ENCODE measurements around the gene GALNT14.

- TF ChIP-seq, protein P1, sequence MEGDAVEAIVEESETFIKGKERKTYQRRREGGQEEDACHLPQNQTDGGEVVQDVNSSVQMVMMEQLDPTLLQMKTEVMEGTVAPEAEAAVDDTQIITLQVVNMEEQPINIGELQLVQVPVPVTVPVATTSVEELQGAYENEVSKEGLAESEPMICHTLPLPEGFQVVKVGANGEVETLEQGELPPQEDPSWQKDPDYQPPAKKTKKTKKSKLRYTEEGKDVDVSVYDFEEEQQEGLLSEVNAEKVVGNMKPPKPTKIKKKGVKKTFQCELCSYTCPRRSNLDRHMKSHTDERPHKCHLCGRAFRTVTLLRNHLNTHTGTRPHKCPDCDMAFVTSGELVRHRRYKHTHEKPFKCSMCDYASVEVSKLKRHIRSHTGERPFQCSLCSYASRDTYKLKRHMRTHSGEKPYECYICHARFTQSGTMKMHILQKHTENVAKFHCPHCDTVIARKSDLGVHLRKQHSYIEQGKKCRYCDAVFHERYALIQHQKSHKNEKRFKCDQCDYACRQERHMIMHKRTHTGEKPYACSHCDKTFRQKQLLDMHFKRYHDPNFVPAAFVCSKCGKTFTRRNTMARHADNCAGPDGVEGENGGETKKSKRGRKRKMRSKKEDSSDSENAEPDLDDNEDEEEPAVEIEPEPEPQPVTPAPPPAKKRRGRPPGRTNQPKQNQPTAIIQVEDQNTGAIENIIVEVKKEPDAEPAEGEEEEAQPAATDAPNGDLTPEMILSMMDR (IDR thresholded peaks at IDR 0.05): no peak
- TF ChIP-seq POLR2AphosphoS5 (IDR thresholded peaks at IDR 0.05): no peak
- no peak for TF ChIP-seq POLR2A (IDR thresholded peaks at IDR 0.05)
Measured at GRCh38 chr2:31003749-31004148, 134.5 kb downstream of the GALNT14 start.

Measured in gastroesophageal sphincter (tissue), 3 donors.